Measurements from ENCODE around the gene EPHB2. TPM values are rescaled to one million over a fixed set of nuclear protein-coding genes. Genes with fewer than 3 reads are reported as not detected.

The EPHB2 gene
- total RNA-seq, 3 donors from 2014 or later, result 22.7 to 76.7 (median 70.8) TPM

DNA sequence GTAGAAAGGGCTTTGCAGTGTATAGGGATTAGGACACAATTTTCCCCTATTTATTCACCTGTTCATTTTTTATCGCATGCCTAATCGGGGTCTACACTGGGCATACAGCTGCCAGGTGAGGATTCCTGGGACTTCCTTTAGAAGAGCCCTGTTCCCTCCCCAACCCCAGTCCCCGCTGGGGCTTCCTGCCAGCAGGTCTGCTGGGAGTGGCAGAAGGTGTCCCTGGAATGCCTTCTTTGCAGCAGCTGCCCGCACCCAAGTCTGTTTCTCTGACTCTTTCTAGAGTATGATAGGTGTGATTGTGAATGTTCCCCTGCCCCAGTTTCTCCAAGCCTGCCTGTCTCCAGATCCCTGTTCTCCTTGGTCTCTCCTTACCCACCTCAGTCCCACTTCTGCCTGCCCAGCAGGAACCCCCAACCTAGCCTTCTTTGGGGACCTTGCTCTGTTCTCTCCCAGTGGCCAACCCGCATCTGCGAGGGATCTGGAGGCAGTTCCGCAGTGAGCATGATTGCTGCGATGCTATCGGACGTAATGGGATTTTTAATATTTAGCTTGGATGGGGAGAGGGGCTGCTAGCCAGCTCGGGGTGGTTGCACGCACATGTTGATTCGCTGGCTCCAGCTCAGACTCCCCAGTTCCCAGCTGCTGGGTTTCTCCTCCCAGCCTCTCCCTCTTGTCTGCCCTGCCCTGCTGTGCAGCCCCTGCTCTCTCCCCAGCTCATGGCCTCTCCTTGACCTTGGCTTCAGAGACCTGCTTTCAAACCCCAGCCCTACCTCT is 79.8 kb downstream of the EPHB2 start:
- no peaks in the 10 kb centered on the region for H3K36me3 ChIP-seq (ENCODE audit: low read depth)
- no peaks in the 10 kb centered on the region for H3K9me3 ChIP-seq
- ATAC-seq (peak; percentile 72), DNase-seq (peak; percentile 71 to 81 (median 80))
- no peak overlapping the region for H3K4me3 ChIP-seq
- H3K4me1 ChIP-seq (ENCODE audit: low read depth), result peaks cover 33% of the 10 kb centered on the region
- intact Hi-C loops (cut with DNase I, micrococcal nuclease), result no loop called here
- no peak for TF ChIP-seq CTCF (IDR thresholded peaks at IDR 0.05)

- no peak for DNase-seq
- no peaks in the 10 kb centered on the region for H3K36me3 ChIP-seq (ENCODE audit: low read depth)
- peak; percentile 20 for ATAC-seq
Observed at GRCh38 chr1:22791831-22792347, 81.2 kb downstream of the EPHB2 start.

GRCh38 chr1:22792396-22793160 is 81.9 kb downstream of the EPHB2 start:
- no peak for DNase-seq

More at GRCh38 chr1:22791831-22792347, 81.2 kb downstream of the EPHB2 start:
- intact Hi-C loops (cut with DNase I, micrococcal nuclease), result no loop called here
- peaks cover 34% of the 10 kb centered on the region for H3K4me1 ChIP-seq (ENCODE audit: low read depth)
- no peaks in the 10 kb centered on the region for H3K9me3 ChIP-seq
- no peak overlapping the region for H3K4me3 ChIP-seq
- TF ChIP-seq CTCF (IDR thresholded peaks at IDR 0.05), result no peak

DNA sequence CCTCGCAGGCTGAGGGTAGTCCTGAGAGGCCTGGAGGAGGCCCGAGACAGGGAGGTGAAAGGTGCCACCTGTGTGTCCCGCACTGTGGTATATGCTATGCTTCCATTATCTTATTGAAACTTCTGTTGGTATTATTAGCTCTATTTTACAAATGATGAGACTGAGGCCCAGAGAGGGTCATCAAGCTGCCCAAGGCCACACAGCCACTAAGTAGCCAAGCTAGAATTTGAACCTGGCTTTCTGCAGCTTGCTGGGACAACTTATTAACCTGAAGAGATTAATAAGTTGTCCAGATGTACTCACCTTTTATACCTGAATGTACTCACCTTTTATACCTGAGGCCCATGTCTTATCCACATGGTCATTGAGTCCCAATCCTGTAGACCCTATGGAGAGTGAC is 83.0 kb downstream of the EPHB2 start:
- no peak for DNase-seq
- ATAC-seq, result no peak
- intact Hi-C loops (cut with DNase I, micrococcal nuclease), result no loop called here
- H3K36me3 ChIP-seq (ENCODE audit: low read depth), result no peaks in the 10 kb centered on the region
- no peaks in the 10 kb centered on the region for H3K9me3 ChIP-seq
- H3K4me3 ChIP-seq, result no peak overlapping the region
- no peak for TF ChIP-seq CTCF (IDR thresholded peaks at IDR 0.05)
- peaks cover 25% of the 10 kb centered on the region for H3K4me1 ChIP-seq (ENCODE audit: low read depth)

More at GRCh38 chr1:22792396-22793160, 81.9 kb downstream of the EPHB2 start:
- Histone ChIP-seq H3K4me3 (no peak overlapping the region), H3K4me1 (ENCODE audit: low read depth) (peaks cover 34% of the 10 kb centered on the region), H3K36me3 (ENCODE audit: low read depth) (no peaks in the 10 kb centered on the region), H3K9me3 (no peaks in the 10 kb centered on the region)
- intact Hi-C loops (cut with DNase I, micrococcal nuclease), result no loop called here
- no peak for TF ChIP-seq CTCF (IDR thresholded peaks at IDR 0.05)
- ATAC-seq, result no peak

- intact Hi-C loops (cut with DNase I, micrococcal nuclease), result no loop called here
- no peaks in the 10 kb centered on the region for H3K9me3 ChIP-seq
- H3K4me3 ChIP-seq, result no peak overlapping the region
- DNase-seq (peak; percentile 66 to 76 (median 68)), ATAC-seq (peak; percentile 79)
- peaks cover 25% of the 10 kb centered on the region for H3K4me1 ChIP-seq (ENCODE audit: low read depth)
- no peak for TF ChIP-seq CTCF (IDR thresholded peaks at IDR 0.05)
- no peaks in the 10 kb centered on the region for H3K36me3 ChIP-seq (ENCODE audit: low read depth)
Observed at GRCh38 chr1:22794647-22795365, 84.2 kb downstream of the EPHB2 start.
